Liver (tissue), 3 donors: ENCODE data around the gene TBC1D4.

Experiments used
- CTCF ChIP-seq: fragments of 150-350 bp; IDR thresholded peaks from 2 replicates; pipeline ENCODE4 v1.5.1; 2017; ENCODE audit warnings: improper control_type of control experiment, low read depth, low read length; ENCODE audit not compliant: missing input control
- GABPA ChIP-seq, 2 donors: IDR thresholded peaks in 1 of 2; conservative IDR thresholded peaks in 1 of 2; 2 replicates each; pipeline ENCODE4 v1.6.1; 2016; ENCODE audit warnings: antibody characterized with exemption in 2 of 2, mild to moderate bottlenecking in 1 of 2, moderate library complexity in 1 of 2
- RAD21 ChIP-seq, 2 donors: IDR thresholded peaks; 2 replicates each; pipeline ENCODE4 v1.6.1; 2016; ENCODE audit warnings: antibody characterized with exemption in 2 of 2, mild to moderate bottlenecking in 2 of 2
- ZBTB33 ChIP-seq: IDR thresholded peaks from 2 replicates; pipeline ENCODE4 v1.6.1; 2016; ENCODE audit warnings: antibody characterized with exemption
- donor health status: healthy.
- donor health status: healthy.

GRCh38 chr13:75318138-75318833, 163.7 kb downstream of the TBC1D4 start:
- TF ChIP-seq CTCF: no peak
- TF ChIP-seq ZBTB33: no peak
- TF ChIP-seq RAD21 (IDR thresholded peaks at IDR 0.05): no peak
- TF ChIP-seq GABPA (IDR thresholded peaks at IDR 0.05 in 1 of 2, conservative IDR thresholded peaks at IDR 0.05 in 1 of 2): no peak
